Mesangial cell (primary cell): ENCODE data around the gene PCDHA11. TPM values are rescaled to one million over a fixed set of nuclear protein-coding genes. Genes with fewer than 3 reads are reported as not detected.

Experiments used
- total RNA-seq: library from RNA; depleted of rRNA; stranded (reverse); fragments of >200 nt; gene quantifications from 2 replicates; pipeline ENCODE4 v1.2.3, GENCODE V29; 2015

Gene PCDHA11, protein sequence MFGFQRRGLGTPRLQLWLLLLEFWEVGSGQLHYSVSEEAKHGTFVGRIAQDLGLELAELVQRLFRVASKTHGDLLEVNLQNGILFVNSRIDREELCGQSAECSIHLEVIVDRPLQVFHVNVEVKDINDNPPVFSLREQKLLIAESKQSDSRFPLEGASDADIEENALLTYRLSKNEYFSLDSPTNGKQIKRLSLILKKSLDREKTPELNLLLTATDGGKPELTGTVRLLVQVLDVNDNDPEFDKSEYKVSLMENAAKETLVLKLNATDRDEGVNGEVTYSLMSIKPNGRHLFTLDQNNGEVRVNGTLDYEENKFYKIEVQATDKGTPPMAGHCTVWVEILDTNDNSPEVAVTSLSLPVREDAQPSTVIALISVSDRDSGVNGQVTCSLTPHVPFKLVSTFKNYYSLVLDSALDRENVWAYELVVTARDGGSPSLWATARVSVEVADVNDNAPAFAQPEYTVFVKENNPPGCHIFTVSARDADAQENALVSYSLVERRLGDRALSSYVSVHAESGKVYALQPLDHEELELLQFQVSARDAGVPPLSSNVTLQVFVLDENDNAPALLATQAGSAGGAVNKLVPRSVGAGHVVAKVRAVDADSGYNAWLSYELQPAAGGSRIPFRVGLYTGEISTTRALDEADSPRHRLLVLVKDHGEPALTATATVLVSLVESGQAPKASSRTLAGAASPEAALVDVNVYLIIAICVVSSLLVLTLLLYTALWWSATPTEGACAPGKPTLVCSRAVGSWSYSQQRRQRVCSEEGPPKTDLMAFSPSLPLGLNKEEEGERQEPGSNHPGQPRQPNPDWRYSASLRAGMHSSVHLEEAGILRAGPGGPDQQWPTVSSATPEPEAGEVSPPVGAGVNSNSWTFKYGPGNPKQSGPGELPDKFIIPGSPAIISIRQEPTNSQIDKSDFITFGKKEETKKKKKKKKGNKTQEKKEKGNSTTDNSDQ
- total RNA-seq, result 0.16 TPM in 1 of 2 replicates, not detected in the other

DNA sequence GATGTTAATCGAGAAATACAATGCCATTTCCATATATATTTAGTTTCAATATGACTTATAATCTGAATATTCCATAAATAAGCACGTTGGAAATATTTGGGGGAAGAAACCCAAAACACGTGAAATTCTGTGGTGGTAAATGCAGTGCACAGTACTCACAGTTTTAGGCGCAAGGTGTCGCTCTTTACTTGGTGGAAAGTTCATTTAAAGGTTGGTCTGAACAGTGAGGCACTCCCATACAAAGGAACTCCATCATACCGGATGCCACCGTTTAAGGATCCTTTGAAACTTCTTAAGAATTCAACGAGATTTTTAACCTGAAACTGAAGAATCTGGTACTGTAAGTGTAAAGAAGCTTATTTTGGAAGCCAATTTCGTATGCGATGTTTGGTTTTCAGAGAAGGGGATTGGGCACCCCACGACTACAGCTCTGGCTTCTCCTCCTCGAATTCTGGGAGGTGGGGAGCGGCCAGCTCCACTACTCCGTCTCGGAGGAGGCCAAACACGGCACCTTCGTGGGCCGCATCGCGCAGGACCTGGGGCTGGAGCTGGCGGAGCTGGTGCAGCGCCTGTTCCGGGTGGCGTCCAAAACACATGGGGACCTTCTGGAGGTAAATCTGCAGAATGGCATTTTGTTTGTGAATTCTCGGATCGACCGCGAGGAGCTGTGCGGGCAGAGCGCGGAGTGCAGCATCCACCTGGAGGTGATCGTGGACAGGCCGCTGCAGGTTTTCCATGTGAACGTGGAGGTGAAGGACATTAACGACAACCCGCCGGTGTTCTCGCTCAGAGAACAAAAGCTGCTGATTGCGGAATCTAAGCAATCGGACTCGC, at the start of gene PCDHA11:
TSS of gene PCDHA11 (plus strand) at position 237 of the 834 bp plus-strand sequence. CDS start at position 384, 147 bp downstream.

DNA sequence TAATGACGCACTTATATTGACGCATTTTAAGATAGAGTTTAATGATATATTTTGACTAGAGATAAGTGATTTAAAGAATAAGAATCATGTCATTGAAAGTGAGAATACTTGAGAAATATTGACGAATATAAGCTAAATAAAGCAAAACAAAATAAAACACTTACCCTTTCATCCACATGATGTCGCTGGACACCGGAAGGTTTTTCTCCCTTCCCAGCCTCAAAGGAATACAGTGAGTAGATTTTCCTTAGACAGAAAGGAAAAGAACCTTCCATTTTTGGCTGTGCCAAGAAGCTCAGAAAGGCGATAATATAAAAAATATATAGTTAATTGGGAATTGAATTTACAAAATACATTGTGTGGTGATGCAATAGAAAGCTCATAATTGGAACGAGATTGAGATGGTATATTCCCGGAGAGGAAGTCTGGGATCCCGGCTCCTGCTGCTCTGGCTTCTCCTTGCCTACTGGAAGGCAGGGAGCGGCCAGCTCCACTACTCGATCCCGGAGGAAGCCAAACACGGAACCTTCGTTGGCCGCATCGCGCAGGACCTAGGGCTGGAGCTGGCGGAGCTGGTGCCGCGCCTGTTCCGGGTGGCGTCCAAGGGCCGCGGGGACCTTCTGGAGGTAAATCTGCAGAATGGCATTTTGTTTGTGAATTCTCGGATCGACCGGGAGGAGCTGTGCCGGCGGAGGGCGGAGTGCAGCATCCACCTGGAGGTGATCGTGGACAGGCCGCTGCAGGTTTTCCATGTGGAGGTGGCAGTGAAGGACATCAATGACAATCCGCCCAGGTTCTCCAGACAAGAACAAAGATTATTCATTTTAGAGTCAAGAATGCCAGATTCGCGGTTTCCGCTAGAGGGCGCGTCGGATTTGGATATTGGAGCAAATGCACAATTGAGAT, 47.1 kb upstream of the PCDHA11 start, which contains the start of gene PCDHA5:
TSS of gene PCDHA5 (plus strand) at position 239 of the 906 bp plus-strand sequence.

DNA sequence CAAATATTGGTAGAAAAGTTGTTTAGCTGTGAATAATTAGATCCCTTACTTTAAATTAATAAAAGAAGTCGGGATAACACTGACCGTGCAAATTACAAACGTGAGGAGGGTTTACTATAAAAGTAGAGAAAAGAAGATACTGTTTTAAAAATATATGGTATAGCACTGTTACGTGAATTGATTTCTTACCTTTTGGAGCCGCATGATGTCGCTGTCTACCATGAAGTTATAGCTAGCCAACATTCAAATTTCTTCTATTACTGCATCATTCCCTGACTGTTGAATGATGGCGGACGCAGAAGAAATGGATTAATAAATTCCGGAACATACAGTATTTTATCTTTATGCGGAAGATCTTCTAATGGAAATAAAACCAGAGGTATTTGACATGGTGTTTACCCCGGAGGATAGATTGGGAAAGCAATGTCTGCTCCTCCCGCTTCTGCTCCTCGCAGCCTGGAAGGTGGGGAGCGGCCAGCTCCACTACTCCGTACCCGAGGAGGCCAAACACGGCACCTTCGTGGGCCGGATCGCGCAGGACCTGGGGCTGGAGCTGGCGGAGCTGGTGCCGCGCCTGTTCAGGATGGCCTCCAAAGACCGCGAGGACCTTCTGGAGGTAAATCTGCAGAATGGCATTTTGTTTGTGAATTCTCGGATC, 40.9 kb upstream of the PCDHA11 start, which contains the start of gene PCDHA6:
TSS of gene PCDHA6 (plus strand) at position 257 of the 658 bp plus-strand sequence. CDS start at position 389, 132 bp downstream.

DNA sequence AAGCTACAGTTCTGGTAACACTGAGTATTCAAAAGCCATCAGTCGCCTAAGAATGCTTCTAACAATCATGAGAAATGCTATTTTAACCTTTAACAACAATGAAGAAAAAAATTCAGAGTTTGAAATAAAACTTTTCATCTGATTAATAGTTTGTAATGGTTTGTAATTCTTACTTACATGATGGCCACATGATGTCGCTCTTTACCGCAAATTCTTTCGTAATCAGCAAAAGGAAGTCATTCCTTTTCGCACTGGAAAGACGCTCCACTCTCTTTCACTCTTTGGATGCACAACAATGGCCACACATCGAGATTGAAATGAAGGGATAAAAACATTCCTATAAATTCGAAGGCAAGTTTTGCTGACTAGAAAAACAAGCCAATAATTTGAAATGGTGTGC, 34.8 kb upstream of the PCDHA11 start, which contains the start of gene PCDHA7:
TSS of gene PCDHA7 (plus strand) at position 277 of the 400 bp plus-strand sequence. CDS start at position 392, 115 bp downstream.

DNA sequence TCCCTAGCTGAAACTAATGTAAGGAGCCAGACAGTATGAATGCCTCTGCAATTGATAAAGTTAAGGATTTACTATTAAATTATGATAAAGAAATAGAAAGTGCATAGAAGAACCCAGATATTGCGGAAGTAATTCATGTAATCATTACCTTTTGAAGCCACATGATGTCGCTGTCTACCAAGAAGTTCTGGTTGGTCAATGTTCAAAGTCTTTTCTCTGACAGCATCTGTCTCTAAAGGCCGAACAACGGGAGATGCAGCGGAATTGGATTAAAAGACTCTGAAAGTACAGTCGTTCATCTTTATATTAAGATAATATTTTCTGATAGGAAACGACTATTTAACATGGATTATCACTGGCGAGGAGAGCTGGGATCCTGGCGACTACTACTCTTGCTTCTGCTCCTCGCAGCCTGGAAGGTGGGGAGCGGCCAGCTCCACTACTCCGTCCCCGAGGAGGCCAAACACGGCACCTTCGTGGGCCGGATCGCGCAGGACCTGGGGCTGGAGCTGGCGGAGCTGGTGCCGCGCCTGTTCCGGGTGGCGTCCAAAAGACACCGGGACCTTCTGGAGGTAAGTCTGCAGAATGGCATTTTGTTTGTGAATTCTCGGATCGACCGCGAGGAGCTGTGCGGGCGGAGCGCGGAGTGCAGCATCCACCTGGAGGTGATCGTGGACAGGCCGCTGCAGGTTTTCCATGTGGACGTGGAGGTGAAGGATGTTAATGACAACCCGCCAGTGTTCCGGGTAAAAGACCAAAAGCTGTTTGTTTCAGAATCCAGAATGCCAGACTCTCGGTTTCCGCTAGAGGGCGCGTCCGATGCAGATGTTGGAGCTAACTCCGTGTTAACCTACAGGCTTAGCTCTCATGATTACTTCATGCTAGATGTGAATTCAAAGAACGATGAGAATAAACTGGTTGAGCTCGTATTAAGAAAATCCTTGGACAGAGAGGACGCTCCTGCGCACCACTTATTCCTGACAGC, 27.5 kb upstream of the PCDHA11 start, which contains the start of gene PCDHA8:
TSS of gene PCDHA8 (plus strand) at position 210 of the 985 bp plus-strand sequence. CDS start at position 345, 135 bp downstream.

GRCh38 chr5:140848139-140849102, 20.3 kb upstream of the PCDHA11 start, which contains the start of gene PCDHA9:
PCDHA9 (plus strand) TSS chr5:140848382; CDS start chr5:140848496, 114 bp downstream.

DNA sequence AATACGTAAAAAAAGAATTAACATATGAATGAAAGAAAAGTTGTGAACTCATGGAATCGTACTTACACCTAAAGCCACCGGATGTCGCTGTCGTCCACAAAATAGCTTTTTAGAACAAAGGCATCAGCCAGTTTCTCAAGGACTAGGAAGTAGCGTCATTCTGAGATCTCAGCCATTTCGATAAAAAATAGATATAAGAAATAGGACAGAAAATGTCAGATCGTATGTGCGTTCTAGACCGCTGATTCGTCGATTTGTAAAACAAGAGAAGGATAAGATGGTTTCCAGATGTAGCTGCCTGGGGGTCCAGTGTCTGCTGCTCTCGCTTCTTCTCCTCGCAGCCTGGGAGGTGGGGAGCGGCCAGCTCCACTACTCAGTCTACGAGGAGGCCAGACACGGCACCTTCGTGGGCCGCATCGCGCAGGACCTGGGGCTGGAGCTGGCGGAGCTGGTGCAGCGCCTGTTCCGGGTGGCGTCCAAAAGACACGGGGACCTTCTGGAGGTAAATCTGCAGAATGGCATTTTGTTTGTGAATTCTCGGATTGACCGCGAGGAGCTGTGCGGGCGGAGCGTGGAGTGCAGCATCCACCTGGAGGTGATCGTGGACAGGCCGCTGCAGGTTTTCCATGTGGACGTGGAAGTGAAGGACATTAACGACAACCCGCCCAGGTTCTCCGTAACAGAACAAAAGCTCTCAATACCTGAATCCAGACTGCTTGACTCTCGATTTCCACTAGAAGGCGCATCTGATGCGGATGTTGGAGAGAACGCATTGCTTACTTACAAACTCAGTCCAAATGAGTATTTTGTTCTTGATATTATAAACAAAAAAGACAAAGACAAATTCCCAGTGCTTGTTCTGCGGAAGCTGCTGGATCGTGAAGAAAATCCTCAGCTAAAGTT, 12.7 kb upstream of the PCDHA11 start, which contains the start of gene PCDHA10:
TSS of gene PCDHA10 (plus strand) at position 126 of the 903 bp plus-strand sequence. CDS start at position 278, 152 bp downstream.

GRCh38 chr5:140875085-140876065, 6.6 kb downstream of the PCDHA11 start, which contains the start of gene PCDHA12:
PCDHA12 (plus strand) TSS chr5:140875308; CDS start chr5:140875473, 165 bp downstream.

GRCh38 chr5:140881889-140882590, 13.3 kb downstream of the PCDHA11 start, which contains the start of gene PCDHA13:
PCDHA13 (plus strand) TSS chr5:140882124; CDS start chr5:140882269, 145 bp downstream.

Other genes with a start within 250 kb of the PCDHA11 start
- 1.3 TPM in 1 of 2 replicates, not detected in the other for gene CD14, start 235.8 kb upstream of the PCDHA11 start, total RNA-seq
- gene TMCO6, start 229.5 kb upstream of the PCDHA11 start, total RNA-seq, result 15.2 and 17.6 TPM in 2 replicates
- 49.5 and 63.3 TPM in 2 replicates for gene NDUFA2, start 221.3 kb upstream of the PCDHA11 start, total RNA-seq
- gene IK, start 221.1 kb upstream of the PCDHA11 start, total RNA-seq, result 35.7 and 39.6 TPM in 2 replicates
- gene WDR55, start 204.1 kb upstream of the PCDHA11 start, total RNA-seq, result 15.1 and 18.1 TPM in 2 replicates
- gene DND1, start 195.4 kb upstream of the PCDHA11 start, total RNA-seq, result under 0.01 and 0.33 TPM in 2 replicates
- gene HARS1, start 177.6 kb upstream of the PCDHA11 start, total RNA-seq, result 53.9 and 78.2 TPM in 2 replicates
- gene HARS2, start 177.5 kb upstream of the PCDHA11 start, total RNA-seq, result 22.0 and 25.0 TPM in 2 replicates
- gene ZMAT2, start 168.5 kb upstream of the PCDHA11 start, total RNA-seq, result 8.8 and 10.4 TPM in 2 replicates
- under 0.01 and 0.16 TPM in 2 replicates for gene PCDHA1, start 82.8 kb upstream of the PCDHA11 start, total RNA-seq
- under 0.01 TPM in 1 of 2 replicates, not detected in the other for gene PCDHA2, start 74.1 kb upstream of the PCDHA11 start, total RNA-seq
- under 0.01 and 0.13 TPM in 2 replicates for gene PCDHA3, start 67.9 kb upstream of the PCDHA11 start, total RNA-seq
- 0.16 and 1.3 TPM in 2 replicates for gene PCDHA4, start 61.9 kb upstream of the PCDHA11 start, total RNA-seq
- under 0.01 TPM in 1 of 2 replicates, not detected in the other for gene PCDHA5, start 47.3 kb upstream of the PCDHA11 start, total RNA-seq
- gene PCDHA6, start 41.0 kb upstream of the PCDHA11 start, total RNA-seq, result 1.0 TPM in 1 of 2 replicates, not detected in the other
- gene PCDHA7, start 34.7 kb upstream of the PCDHA11 start, total RNA-seq, result 0.51 TPM in 1 of 2 replicates, not detected in the other
- gene PCDHA8, start 27.8 kb upstream of the PCDHA11 start, total RNA-seq, result 0.13 TPM in 1 of 2 replicates, not detected in the other
- under 0.01 TPM in 1 of 2 replicates, not detected in the other for gene PCDHA9, start 20.6 kb upstream of the PCDHA11 start, total RNA-seq
- 0.13 TPM in 1 of 2 replicates, not detected in the other for gene PCDHA10, start 13.1 kb upstream of the PCDHA11 start, total RNA-seq
- gene PCDHA12, start 6.4 kb downstream of the PCDHA11 start, total RNA-seq, result 0.25 TPM in 1 of 2 replicates, not detected in the other
- gene PCDHA13, start 13.2 kb downstream of the PCDHA11 start, total RNA-seq, result not detected in 2 replicates
- under 0.01 TPM in 1 of 2 replicates, not detected in the other for gene PCDHAC1, start 57.3 kb downstream of the PCDHA11 start, total RNA-seq
- gene PCDHAC2, start 97.5 kb downstream of the PCDHA11 start, total RNA-seq, result 0.25 and 0.65 TPM in 2 replicates
- not detected in 2 replicates for gene PCDHB1, start 182.4 kb downstream of the PCDHA11 start, total RNA-seq
- 0.49 and 0.76 TPM in 2 replicates for gene PCDHB2, start 225.7 kb downstream of the PCDHA11 start, total RNA-seq
- 0.16 and 0.38 TPM in 2 replicates for gene PCDHB3, start 231.5 kb downstream of the PCDHA11 start, total RNA-seq